NAMALWA (cell line): Measurements from ENCODE around the gene SPDYE2B.
"Not testable (repeated sequence)": the region's sequence is repeated elsewhere in the genome, so short reads cannot be mapped to it uniquely, and the experiment has no call there.

ENCODE experiments used
- DNase-seq: peaks from one replicate; pipeline ENCODE4 v3.0.0-alpha.2; 2015; ENCODE audit warnings: low spot score

Gene SPDYE2B

DNA sequence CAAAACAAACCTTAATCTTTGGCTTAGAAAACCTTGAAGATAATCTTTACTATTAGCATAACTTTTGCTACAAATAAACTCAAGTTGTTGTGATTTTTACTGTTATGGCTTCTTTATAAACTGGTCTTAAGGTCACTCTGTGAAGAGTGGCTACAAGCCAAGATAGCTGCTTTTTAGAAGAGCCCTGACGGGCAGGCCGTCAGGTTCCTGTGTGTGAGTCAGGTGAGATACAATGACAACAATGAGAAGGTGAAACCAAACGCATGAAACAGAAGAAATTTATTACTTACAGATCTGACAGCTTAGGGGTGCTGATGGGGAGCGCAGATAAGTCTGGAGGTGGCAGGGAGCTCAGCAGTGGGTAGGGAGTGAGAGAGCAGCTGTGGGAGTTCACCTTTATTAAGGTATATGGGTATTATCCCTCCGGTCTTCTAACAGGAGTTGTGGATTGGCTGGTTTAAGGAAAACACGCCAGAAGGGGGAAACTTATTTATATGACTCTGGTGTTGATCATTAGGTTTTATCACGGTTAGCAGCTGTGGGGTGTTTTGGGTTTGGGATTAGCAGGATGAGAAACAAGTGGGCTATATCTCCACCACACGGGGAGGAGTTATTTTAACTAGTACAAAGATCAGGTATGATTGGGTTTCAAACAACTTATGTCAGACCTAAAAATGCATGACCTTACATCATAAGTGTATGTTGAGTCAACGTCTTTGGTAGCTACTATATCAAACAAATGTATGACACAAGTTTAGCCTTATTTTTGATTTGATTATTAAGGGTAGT, 49.0 kb downstream of the SPDYE2B start:
- not testable (repeated sequence) for DNase-seq
